HL-60 (cell line): ENCODE results near the gene CADM2.

ENCODE experiments used
- DNase-seq, 2 experiments: peaks; one replicate each; pipeline ENCODE4 v3.0.0-alpha.2; 2010 to 2020; ENCODE audit warnings: low read depth in 1 of 2, low spot score in 1 of 2
- H3K27ac ChIP-seq: fragments of 250-450 bp; sonication (Bioruptor Pico); replicated peaks from 2 replicates; pipeline ENCODE4 v1.5.1; 2020; ENCODE audit warnings: mild to moderate bottlenecking, moderate library complexity
- H3K27me3 ChIP-seq: fragments of 250-450 bp; sonication (Bioruptor Pico); 2 replicates; pipeline ENCODE4 v1.5.1; 2021; ENCODE audit warnings: mild to moderate bottlenecking, moderate library complexity; ENCODE audit not compliant: insufficient read depth, poor library complexity, severe bottlenecking
- H3K4me3 ChIP-seq: replicated peaks from 2 replicates; pipeline ENCODE4 v1.5.1; 2011; ENCODE audit warnings: mild to moderate bottlenecking, control low read depth, low read length; ENCODE audit not compliant: insufficient read depth
- CTCF ChIP-seq: IDR thresholded peaks from one replicate; pipeline ENCODE4 v1.5.1; 2011; ENCODE audit warnings: low read length, control low read depth, inconsistent platforms; ENCODE audit not compliant: insufficient read depth
- GABPA ChIP-seq: IDR thresholded peaks from 2 replicates; pipeline ENCODE4 v1.6.1; 2012; ENCODE audit warnings: low read depth
- POLR2AphosphoS5 ChIP-seq: IDR thresholded peaks from 2 replicates; pipeline ENCODE4 v1.6.1; 2012; ENCODE audit warnings: low read depth
- REST ChIP-seq: IDR thresholded peaks from 2 replicates; pipeline ENCODE4 v1.6.1; 2012; ENCODE audit warnings: low read depth; ENCODE audit not compliant: insufficient replicate concordance
- SPI1 ChIP-seq: IDR thresholded peaks from 2 replicates; pipeline ENCODE4 v1.6.1; 2012; ENCODE audit warnings: low read depth, mild to moderate bottlenecking, borderline replicate concordance

Gene CADM2

GRCh38 chr3:85271911-85272310 is 313.1 kb downstream of the CADM2 start:
- no peak for TF ChIP-seq SPI1
- TF ChIP-seq POLR2AphosphoS5 = no peak
- no peak for TF ChIP-seq CTCF
- no peak for TF ChIP-seq GABPA
- TF ChIP-seq REST = no peak
- no peak overlapping the region for H3K27ac ChIP-seq

GRCh38 chr3:85288257-85288656 is 329.5 kb downstream of the CADM2 start:
- TF ChIP-seq POLR2AphosphoS5 = no peak
- TF ChIP-seq REST = no peak
- TF ChIP-seq GABPA = no peak
- no peak for TF ChIP-seq SPI1
- no peak for TF ChIP-seq CTCF
- no peak overlapping the region for H3K27ac ChIP-seq
- no peak overlapping the region for H3K4me3 ChIP-seq
- H3K27me3 ChIP-seq = no peaks in the 10 kb centered on the region
- DNase-seq = no peak

More at GRCh38 chr3:85271911-85272310, 313.1 kb downstream of the CADM2 start:
- no peak overlapping the region for H3K4me3 ChIP-seq
- H3K27me3 ChIP-seq = no peaks in the 10 kb centered on the region
- no peak for DNase-seq

GRCh38 chr3:85297291-85297690 is 338.5 kb downstream of the CADM2 start:
- Histone ChIP-seq H3K27ac (no peak overlapping the region), H3K27me3 (no peaks in the 10 kb centered on the region), H3K4me3 (no peak overlapping the region)
- TF ChIP-seq GABPA (no peak), POLR2AphosphoS5 (no peak), REST (no peak), SPI1 (no peak), CTCF (no peak)
- DNase-seq = no peak
